Tibial artery (tissue), 4 donors: ENCODE data around the gene SGSM1.
A peak's percentile ranks its signal among the peaks of the same experiment; 100 is the strongest.

ENCODE experiments used
- DNase-seq, 2 donors: peaks; one replicate each; pipeline ENCODE4 v3.0.0-alpha.2; 2019
- H3K27ac ChIP-seq, 2 donors: fragments of 200-600 bp; sonication (generic) in 1 of 2; 1 replicate in 1 of 2; 2 replicates in 1 of 2; pipeline ENCODE4 v1.5.1; 2018 to 2019; ENCODE audit warnings: mild to moderate bottlenecking in 1 of 2
- H3K27me3 ChIP-seq, 2 donors: fragments of 200-600 bp; sonication (generic) in 1 of 2; one replicate each; pipeline versions ENCODE4 v1.5.1 to v1.6.0; 2016 to 2019
- H3K36me3 ChIP-seq, 3 donors: fragments of 200-600 bp; sonication (generic) in 2 of 3; one replicate each; pipeline ENCODE4 v1.5.1; 2016 to 2019; ENCODE audit warnings: mild to moderate bottlenecking in 2 of 3
- H3K4me1 ChIP-seq, 4 donors: fragments of 200-600 bp; sonication (generic) in 2 of 4; 1 replicate in 3 of 4; 2 replicates in 1 of 4; pipeline ENCODE4 v1.5.1; 2016 to 2019
- H3K4me3 ChIP-seq, 2 donors: fragments of 200-600 bp; sonication (generic) in 1 of 2; 1 replicate in 1 of 2; 2 replicates in 1 of 2; pipeline ENCODE4 v1.5.1; 2018 to 2019; ENCODE audit warnings: mild to moderate bottlenecking in 2 of 2
- H3K9me3 ChIP-seq, 3 donors: fragments of 200-600 bp; sonication (generic) in 1 of 3; one replicate each; pipeline ENCODE4 v1.5.1; 2016 to 2019
- intact Hi-C: fragments of 100-400 bp; cut with DNase I; formaldehyde crosslinking; loops from one replicate; pipeline ENCODE4 v1.15.0; 2023; ENCODE audit warnings: low total_unique reads
- TF ChIP-seq, protein P1 (sequence below), 2 experiments: fragments of 200-600 bp in 1 of 2; fragments of 450-650 bp in 1 of 2; IDR thresholded peaks; one replicate each; pipeline ENCODE4 v1.5.1; 2017 to 2019; ENCODE audit warnings: antibody characterized with exemption in 2 of 2, mild to moderate bottlenecking in 1 of 2, moderate library complexity in 1 of 2

The SGSM1 gene

DNA sequence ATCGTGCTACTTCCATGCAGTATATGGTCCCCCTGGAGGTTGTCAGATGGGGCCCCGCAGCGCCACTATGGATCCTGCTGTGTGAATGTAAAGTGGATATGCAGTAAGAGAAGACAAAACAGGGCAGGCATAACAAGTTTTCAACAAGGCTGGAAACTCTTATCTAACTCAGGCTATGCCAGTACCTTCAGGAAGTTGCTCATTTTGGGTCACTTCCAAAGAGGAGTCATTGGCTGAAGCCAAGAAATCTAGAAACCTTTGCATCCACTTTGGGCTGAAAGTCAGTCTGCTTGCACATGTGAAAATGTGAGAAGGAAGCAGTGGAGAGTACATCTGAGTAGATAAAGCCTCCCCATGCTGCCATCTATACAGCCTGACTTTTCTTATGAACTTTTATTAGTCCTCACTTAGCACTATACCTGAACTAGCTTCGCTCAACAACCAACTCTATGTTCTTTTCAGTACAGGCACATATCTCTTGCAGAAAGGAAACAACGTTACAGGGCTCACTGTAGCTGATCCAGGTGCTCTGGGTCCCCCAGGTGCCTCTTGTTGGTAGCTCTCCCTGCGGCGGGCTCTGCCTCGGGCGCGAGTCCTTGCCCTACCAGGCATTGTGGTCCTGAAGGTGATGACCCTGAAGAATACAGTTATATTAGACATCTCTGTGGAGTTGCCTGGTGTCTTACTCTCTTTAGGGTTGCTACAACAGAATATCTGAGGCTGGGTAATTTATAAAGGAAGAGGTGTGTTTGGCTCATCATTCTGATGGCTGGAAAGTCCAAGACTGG is 43.9 kb upstream of the SGSM1 start:
- no peak for DNase-seq
- intact Hi-C loops = no loop called here
- no peaks in the 10 kb centered on the region for H3K4me1 ChIP-seq
- peaks cover 0 to 28% of the 10 kb centered on the region in 2 donors for H3K27me3 ChIP-seq
- TF ChIP-seq, protein P1, sequence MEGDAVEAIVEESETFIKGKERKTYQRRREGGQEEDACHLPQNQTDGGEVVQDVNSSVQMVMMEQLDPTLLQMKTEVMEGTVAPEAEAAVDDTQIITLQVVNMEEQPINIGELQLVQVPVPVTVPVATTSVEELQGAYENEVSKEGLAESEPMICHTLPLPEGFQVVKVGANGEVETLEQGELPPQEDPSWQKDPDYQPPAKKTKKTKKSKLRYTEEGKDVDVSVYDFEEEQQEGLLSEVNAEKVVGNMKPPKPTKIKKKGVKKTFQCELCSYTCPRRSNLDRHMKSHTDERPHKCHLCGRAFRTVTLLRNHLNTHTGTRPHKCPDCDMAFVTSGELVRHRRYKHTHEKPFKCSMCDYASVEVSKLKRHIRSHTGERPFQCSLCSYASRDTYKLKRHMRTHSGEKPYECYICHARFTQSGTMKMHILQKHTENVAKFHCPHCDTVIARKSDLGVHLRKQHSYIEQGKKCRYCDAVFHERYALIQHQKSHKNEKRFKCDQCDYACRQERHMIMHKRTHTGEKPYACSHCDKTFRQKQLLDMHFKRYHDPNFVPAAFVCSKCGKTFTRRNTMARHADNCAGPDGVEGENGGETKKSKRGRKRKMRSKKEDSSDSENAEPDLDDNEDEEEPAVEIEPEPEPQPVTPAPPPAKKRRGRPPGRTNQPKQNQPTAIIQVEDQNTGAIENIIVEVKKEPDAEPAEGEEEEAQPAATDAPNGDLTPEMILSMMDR (IDR thresholded peaks at IDR 0.05) = no peak
- H3K9me3 ChIP-seq = no peaks in the 10 kb centered on the region
- H3K27ac ChIP-seq = no peak overlapping the region
- H3K4me3 ChIP-seq = no peak overlapping the region
- H3K36me3 ChIP-seq = no peaks in the 10 kb centered on the region

DNA sequence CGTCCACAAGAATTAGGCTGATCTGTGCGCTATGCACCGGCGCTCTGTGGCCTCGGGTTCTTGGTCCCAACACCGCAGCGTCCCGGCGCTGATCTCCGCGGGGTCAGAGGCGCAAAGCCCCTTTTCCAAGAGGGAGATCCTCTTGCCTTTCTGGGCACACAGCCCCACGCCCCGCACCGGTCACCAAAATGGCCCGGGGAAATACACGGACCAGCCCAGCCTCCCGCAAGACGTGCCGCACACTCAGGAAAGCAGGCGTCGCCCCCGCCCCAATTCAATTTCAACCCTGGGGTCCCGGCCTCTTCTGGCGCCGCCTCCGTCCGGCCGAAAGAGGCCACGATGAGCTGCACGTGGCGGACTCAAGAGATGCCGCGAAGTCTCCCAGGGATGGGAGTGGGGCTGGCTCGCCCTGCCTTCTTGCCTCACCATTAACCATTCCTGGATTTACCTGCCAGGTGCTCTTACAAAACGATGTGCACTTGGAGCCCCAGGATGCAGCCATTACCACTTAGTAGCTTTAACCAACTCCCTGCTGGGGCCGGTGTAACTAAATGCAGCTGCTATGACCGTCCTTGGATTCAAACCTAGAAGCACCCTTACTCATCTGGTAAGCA is 42.0 kb upstream of the SGSM1 start:
- DNase-seq = no peak
- Histone ChIP-seq H3K9me3 (no peaks in the 10 kb centered on the region), H3K4me1 (no peaks in the 10 kb centered on the region), H3K27ac (no peak overlapping the region), H3K36me3 (no peaks in the 10 kb centered on the region), H3K4me3 (no peak overlapping the region), H3K27me3 (peaks cover 0 to 28% of the 10 kb centered on the region in 2 donors)
- intact Hi-C loops = no loop called here
- TF ChIP-seq, protein P1 (IDR thresholded peaks at IDR 0.05) = no peak

DNA sequence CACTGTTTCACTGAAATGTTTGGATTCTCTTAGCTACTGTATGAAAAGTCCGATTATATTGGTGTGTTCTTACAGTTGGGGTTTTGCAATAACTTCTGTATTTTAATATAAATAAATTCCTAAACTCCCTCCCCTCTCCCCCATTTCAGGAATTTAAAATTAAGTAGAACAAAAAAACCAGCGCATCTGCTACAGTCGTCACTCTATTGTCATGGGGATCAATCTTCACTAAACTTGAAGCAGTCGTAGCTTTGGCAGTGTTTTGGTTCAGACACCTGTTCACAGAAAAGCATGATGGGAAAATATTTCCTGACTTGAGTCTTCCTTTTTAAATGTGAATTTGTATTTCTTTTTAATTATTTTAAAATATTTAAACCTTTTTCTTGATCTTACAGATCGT is 40.8 kb upstream of the SGSM1 start:
- H3K4me3 ChIP-seq = no peak overlapping the region
- peaks cover 0 to 24% of the 10 kb centered on the region in 2 donors for H3K27me3 ChIP-seq
- intact Hi-C loops = no loop called here
- no peaks in the 10 kb centered on the region for H3K36me3 ChIP-seq
- H3K27ac ChIP-seq = no peak overlapping the region
- DNase-seq = no peak
- no peaks in the 10 kb centered on the region for H3K9me3 ChIP-seq
- TF ChIP-seq, protein P1 (IDR thresholded peaks at IDR 0.05) = no peak
- no peaks in the 10 kb centered on the region for H3K4me1 ChIP-seq

DNA sequence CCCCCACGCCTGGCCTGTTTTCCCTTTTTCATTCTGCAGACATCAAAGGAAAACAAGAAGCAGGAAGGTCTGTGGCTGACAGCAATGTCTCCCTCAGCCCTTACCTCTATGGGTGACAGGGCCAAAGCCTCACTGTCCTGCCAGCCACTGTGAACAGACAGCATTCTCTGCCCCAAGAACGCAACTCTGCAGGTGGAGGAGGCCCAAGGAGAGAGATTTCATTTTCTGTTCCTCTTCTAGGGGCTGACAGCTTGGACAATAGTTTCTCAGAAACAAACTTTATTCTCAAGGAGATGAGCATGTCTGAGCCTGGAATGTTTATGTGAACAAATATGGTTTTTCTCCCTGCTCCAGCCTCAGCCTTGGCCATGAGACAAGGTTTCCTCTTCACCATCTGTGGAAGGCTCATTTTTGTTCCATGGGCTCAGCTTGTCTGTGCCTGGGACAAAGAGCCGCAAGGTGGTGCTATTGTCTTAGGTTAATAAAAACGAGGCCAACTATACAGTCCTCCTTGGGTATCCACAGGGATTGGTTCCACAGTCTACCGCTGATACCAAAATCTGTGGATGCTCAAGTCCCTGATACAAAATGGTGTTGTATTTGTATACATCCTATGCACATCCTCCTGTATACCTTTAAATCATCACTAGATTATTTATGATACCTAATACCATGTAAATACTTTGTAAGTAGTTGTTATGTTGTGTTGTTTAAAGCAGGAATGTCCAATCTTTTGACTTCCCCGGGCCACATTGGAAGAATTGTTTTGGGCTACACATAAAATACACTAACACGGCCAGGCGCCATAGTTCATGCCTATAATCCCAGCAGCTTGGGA is 37.3 kb upstream of the SGSM1 start:
- TF ChIP-seq, protein P1 (IDR thresholded peaks at IDR 0.05) = peak; percentile 72 to 77
- peaks cover 0 to 27% of the 10 kb centered on the region in 2 donors for H3K27me3 ChIP-seq
- no peak overlapping the region for H3K27ac ChIP-seq
- H3K9me3 ChIP-seq = no peaks in the 10 kb centered on the region
- H3K4me3 ChIP-seq = no peak overlapping the region
- intact Hi-C loops = loop anchor here (2.0 kb wide), 1 partner anchor 70 kb away; no protein-coding TSS in a partner anchor
- DNase-seq = peak in 1 of 2 donors; percentile 63
- no peaks in the 10 kb centered on the region for H3K36me3 ChIP-seq
- H3K4me1 ChIP-seq = no peaks in the 10 kb centered on the region

DNA sequence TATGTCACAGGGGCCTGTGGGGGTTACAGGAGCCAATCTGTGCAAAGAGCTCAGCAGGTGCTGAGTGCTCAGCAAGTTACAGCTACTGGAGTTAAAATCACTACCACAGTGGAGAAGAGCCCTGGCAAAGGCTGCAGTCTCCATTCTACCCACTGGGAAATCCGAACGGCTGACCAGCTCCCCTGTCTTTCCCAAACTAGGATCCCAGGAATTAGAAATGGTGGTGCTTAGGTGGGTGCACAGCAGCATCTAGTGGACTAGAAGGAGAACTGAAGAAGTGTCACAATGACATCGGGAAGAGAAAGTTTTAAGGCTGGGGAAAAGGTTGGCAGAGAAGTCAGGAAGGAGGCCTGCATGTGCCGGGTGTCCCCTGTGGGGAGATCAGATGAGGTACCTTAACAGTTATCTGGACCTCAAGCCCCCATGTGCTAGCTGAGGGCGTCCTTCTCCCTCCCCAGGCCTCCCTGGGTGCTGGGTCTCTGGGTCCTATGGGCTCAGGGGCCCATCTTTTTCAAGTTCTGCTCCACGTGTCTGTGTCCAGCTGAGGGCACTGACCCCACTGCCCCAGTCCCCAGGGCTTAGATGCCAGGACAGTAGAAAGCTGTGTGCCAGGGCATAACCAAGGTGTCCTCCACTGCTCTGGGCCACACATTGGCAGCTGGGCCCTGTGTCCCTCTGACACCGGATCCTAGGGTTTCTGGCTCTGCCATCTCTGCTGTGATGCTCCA is 33.4 kb upstream of the SGSM1 start:
- TF ChIP-seq, protein P1 (IDR thresholded peaks at IDR 0.05) = peak in 1 of 2 experiments; percentile 17
- Histone ChIP-seq H3K27ac (no peak overlapping the region), H3K9me3 (no peaks in the 10 kb centered on the region), H3K36me3 (no peaks in the 10 kb centered on the region), H3K27me3 (peaks cover 0 to 15% of the 10 kb centered on the region in 2 donors), H3K4me3 (no peak overlapping the region), H3K4me1 (no peaks in the 10 kb centered on the region)
- intact Hi-C loops = loop anchor here (5.0 kb wide), 1 partner anchor 80 kb away; no protein-coding TSS in a partner anchor
- DNase-seq = no peak
